T-helper 2 cell treated with Interferon-gamma antibody and Interleukin-4, amounts not matched to agents 100 ng/mL and 5 ng/mL, for 36 hours (primary cell): ENCODE data around the gene LRIG2. TPM values are rescaled to one million over a fixed set of nuclear protein-coding genes. Genes with fewer than 3 reads are reported as not detected.
"Not testable (repeated sequence)": the region's sequence is repeated elsewhere in the genome, so short reads cannot be mapped to it uniquely, and the experiment has no call there.

Experiments
- intact Hi-C: fragments of 100-400 bp; cut with micrococcal nuclease; formaldehyde crosslinking; loops from one replicate; pipeline ENCODE4 v1.15.1; 2023
- total RNA-seq: library from RNA; stranded (reverse); gene quantifications from 2 replicates; pipeline ENCODE4 v1.2.3, GENCODE V29; 2022

The LRIG2 gene
- total RNA-seq, 1 donor from 2014 or later: 12.9 TPM

DNA sequence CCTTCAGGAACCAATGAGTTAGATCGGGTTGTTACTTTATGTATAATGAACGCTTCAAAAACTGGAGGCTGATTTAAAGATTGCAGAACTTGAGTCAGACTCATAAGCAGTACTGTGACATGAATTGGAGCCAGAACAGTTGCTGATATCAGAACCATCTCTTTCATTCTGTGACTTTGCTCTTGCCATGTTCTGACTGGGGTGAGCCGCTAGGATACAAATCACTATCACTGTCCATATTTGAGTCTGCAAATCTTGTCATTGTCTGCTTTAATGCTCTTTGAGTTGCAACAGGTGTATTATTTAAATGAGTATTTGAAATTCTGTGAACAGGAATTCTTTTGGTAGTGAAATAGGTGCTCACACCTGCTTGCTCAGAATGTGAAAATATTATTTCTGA lies 52.5 kb downstream of the LRIG2 start:
- intact Hi-C loops: no loop called here

- intact Hi-C loops: no loop called here
Measured at GRCh38 chr1:113126207-113126606, 53.2 kb downstream of the LRIG2 start.

- intact Hi-C loops: no loop called here
Measured at GRCh38 chr1:113128116-113128515, 55.1 kb downstream of the LRIG2 start.

- intact Hi-C loops: no loop called here
Measured at GRCh38 chr1:113129529-113130185, 56.7 kb downstream of the LRIG2 start.

- intact Hi-C loops: no loop called here
Measured at GRCh38 chr1:113133038-113133437, 60.0 kb downstream of the LRIG2 start.

DNA sequence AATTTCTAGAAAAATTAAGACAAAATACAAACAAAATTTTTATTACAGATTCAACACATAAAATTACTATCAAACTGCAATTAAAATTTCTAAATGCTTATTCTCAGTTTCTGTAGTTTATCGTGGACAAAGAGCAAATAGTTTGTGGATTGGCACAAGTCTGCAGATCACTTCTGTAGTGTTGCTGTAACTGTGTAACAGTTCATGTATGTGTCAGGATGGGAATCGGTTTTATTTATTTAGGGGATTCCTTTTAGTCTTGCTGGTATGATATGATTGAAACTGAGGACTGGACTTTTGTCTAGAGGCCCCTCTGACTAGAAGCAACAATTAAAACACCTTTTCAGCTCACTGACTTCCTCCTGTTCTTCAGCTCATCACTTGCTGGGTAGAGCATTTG lies 60.8 kb downstream of the LRIG2 start:
- intact Hi-C loops: no loop called here

- intact Hi-C loops: no loop called here
Measured at GRCh38 chr1:113135460-113135859, 62.5 kb downstream of the LRIG2 start.

GRCh38 chr1:113136476-113136875 lies 63.5 kb downstream of the LRIG2 start:
- intact Hi-C loops: no loop called here

DNA sequence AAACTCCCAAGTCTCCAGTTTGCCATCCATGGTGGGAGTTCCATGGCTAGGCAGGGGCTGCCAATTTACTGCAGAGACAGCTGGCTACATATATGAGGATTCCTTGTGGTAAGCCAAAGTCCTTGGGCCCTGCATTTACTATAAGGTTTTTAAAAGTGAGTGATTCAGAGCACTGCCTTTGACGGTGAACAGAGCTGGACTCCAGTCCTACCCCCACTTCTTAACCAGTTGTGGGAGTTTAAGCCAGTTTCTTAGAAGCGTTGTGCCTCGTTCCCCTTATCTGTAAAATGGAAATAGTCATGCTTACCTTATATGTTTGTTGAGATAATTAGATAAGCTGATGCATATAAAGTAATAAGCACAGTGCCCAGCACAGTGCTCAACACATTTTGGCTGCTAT lies 64.6 kb downstream of the LRIG2 start:
- intact Hi-C loops: no loop called here

- intact Hi-C loops: no loop called here
Measured at GRCh38 chr1:113138778-113139177, 65.8 kb downstream of the LRIG2 start.

DNA sequence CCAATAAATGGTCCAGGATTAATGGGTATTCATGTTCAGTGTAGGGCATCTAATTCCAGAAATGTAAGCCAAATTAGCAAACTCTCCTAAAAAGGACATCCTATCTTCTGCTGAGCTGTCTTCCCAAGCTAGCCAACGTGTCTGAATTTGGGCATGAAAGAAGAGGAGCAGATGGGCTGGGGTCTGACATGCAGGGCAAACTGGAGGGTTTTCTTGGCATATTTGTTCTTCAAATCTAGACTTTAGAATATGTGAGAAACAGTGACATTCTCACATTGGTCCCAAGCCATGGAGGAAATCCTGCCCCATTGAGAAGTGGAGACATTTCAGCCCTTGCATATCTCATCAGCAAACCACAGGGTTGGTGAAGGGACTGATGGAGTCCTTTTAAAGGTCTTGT lies 67.2 kb downstream of the LRIG2 start:
- intact Hi-C loops: loop anchor here (1.0 to 10.0 kb wide), 3 partner anchors 255 to 538 kb away; partner anchors contain the start of gene MAGI3

DNA sequence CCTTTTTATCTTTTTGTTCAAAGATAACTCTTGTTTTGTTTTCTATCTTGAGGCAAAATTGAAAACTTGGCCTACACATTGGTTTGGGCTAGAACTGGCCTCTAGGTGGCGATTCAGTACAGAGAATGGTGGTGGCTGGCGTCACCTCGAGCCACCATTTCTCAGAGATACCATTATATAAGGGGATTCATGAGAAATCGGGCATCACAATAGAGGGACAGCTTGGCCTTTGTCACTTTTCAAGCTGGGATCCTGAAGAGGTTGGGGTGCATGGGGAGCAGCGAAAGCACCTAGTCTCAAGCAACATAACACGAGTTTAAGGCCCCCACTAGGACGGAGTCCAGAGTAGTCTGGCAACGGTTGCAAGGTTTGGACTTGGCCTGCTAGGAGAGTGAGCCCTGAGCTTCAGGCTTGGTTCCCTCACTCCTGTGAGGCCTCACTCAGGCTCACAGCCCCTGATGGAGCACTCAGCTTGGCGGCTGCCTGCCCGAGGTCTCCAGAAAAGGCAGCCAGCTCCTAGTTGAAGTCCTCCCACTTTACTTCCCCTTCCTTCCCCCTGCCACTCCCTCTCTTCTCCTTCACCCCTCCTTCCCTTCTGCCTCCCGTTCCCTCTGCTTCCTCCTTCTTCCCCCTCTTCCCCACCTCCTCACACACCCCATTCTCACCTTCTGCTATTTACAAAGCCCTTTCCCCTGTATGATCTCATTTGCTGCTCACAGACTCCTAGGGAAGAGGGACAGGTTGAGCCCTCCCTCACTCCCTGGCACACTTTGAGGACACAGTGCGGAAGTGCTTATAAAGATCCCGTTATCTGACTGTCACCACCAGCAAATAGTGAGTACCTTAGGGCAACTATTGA lies 67.8 kb downstream of the LRIG2 start:
- intact Hi-C loops: loop anchor here (1.0 to 10.0 kb wide), 3 partner anchors 254 to 537 kb away; partner anchors contain the start of gene MAGI3

DNA sequence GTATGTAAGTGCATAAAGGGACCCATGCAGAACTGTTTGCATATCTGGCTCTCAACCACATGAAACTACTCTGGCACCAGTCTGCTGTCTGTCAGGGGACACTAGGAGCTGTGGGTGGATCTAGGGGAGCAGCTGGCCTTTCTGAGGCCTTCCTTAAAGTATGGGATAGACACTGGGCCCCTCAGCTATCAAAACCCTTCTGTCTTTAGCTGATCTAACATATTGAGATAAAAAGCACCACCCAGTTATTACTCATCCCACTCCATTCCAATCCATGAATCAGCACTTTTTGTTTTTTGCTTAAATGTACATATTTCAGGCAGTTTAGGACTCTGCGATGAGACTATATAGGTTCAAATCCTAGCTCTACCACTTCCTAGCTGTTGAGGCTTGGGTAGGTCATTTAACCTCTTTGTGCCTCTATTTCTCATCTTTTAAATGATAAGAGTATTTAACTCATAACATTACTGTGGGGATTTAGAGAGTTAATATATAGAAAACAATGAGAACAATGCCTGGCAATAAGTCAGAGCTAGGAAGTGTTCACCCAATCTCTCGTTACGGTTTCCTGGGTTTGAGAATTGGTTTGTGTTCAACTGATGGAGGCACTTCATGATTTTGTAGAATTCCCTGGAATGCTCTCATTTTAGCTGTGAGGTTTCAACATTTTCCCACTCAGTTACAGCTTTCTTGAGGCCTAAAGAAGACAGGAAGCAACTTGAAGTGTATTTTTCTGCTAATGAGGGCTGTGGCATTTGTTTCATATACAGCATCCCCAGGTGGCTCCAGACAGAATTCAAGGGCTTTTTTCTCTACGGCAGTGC lies 68.9 kb downstream of the LRIG2 start:
- intact Hi-C loops: loop anchor here (2.0 to 10.0 kb wide), 2 partner anchors 253 to 311 kb away; partner anchors contain the start of gene MAGI3

DNA sequence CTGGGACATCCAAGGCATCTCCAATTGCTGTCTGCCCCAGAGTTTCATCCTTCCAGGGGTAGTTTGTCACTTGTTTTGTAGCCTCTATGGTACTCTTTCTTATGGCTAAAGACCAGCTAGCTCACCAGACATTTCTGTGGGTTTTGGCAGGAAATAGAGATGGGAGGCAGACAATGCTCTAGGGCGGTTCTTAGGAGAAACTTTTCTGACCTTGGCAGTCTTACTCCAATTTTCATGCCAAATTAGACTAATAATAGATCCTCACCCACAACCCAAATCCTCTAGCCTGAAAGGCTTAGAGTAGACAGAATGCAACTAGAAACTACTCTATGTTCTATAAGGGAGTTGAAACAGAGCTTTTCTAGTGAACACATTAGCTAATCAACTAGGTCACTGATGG lies 69.8 kb downstream of the LRIG2 start:
- intact Hi-C loops: loop anchor here (10.0 kb wide), 1 partner anchor 252 kb away; the partner anchor contains the start of gene MAGI3

GRCh38 chr1:113146242-113147072 lies 73.5 kb downstream of the LRIG2 start:
- intact Hi-C loops: loop anchor here (10.0 kb wide), 1 partner anchor 248 kb away; the partner anchor contains the start of gene MAGI3

GRCh38 chr1:113147073-113147625 lies 74.2 kb downstream of the LRIG2 start:
- intact Hi-C loops: loop anchor here (10.0 kb wide), 1 partner anchor 248 kb away; the partner anchor contains the start of gene MAGI3

DNA sequence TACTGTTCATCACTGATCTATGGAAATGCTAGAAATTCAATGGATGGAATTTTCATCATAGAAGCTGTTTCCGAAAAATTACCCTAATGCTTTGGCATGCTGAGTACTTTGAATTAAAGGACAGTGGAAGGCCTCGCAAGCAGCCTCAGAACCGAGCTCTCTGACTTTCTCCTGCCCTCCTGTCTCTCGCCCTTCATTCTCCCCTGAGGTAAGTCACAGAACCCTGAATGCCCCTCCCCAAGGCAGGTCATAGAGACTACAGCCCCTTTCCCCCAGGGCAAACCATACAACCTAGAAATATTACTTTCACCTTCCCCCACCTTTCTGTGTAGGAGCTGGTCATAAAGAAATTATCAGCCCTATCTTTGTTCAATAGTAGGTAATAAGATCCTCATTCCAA lies 74.8 kb downstream of the LRIG2 start:
- intact Hi-C loops: loop anchor here (10.0 kb wide), 1 partner anchor 247 kb away; the partner anchor contains the start of gene MAGI3

GRCh38 chr1:113150494-113150893 lies 77.5 kb downstream of the LRIG2 start:
- intact Hi-C loops: not testable (repeated sequence)

DNA sequence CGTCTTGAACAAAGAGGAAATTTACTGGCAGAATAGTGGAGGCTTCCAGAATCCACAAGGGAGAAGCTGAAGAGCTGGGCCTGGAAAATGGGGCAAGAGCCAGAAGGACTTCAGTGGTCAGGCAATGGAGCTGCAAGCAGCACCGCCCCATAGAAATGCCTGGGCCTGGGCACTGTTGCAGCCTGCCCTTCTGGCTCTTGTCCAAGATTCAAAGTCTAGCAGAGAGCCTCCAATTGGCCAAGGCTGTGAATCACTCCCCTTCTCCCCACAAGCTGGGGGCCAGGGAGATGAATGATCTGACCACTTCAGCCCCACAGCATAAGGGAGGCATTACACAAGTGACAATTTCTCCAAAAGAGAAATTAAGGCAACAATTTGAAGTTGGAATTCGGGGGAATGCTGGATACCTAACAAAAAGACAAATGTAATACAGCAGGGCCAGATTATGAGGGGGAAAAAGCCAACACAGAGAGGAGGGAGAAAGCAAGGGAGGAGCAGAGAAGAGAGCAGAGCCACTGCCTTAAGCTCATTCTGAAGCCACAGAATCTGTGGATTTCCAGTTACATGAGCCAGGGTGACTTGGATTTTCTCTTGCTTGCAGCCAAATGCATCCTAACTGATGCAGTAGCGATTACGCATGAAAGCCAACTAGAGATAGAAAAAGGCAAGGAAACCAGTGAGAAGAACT lies 80.3 kb downstream of the LRIG2 start:
- intact Hi-C loops: no loop called here
